GM12878 (cell line): Measurements from ENCODE around the gene AK8. TPM values are rescaled to one million over a fixed set of nuclear protein-coding genes. Genes with fewer than 3 reads are reported as not detected.

Experiments used
- ATAC-seq: fragments of 200-7000 bp; cut with Tn5 transposase; 3 replicates; pipeline ENCODE4 v1.9.1; 2020; ENCODE audit warnings: mild to moderate bottlenecking, moderate library complexity
- BruUV-seq: library from RNA; stranded (reverse); fragments of 400-500 nt; replicated peaks from 2 replicates; lab custom pipeline; 2021; lab: Mats Ljungman, UMichigan
- CTCF ChIA-PET: fragments of 300-600 bp; sonication (Branson Sonifier 250); formaldehyde crosslinking; extraction: SDS; loops from one replicate; lab custom pipeline; 2021; ENCODE audit warnings: inconsistent platforms; lab: Yijun Ruan, JAX
- POLR2A ChIA-PET: fragments of 350-600 bp; formaldehyde crosslinking; extraction: SDS; loops from one replicate; lab custom pipeline; 2021; ENCODE audit warnings: inconsistent platforms; lab: Charles Lee
- RAD21 ChIA-PET: fragments of 300-600 bp; sonication (Branson Sonifier 250); formaldehyde crosslinking; loops from one replicate; lab custom pipeline; 2023; ENCODE audit warnings: antibody characterized with exemption; ENCODE audit not compliant: unreplicated experiment; lab: Charles Lee
- SMC1A ChIA-PET: fragments of 300-600 bp; sonication (Branson Sonifier 250); formaldehyde crosslinking; loops from one replicate; lab custom pipeline; 2023; ENCODE audit not compliant: unreplicated experiment, uncharacterized antibody; lab: Charles Lee
- DNase-seq: peaks from one replicate; pipeline ENCODE4 v3.0.0-alpha.2; 2011; ENCODE audit warnings: low read depth, low spot score
- FAIRE-seq: peaks from 3 replicates; lab custom pipeline; 2011; peaks lifted over from hg19 to GRCh38; lab: Jason Lieb, UNC
- H2AFZ ChIP-seq: 2 replicates; pipeline ENCODE4 v1.6.0; 2011; ENCODE audit warnings: low read depth, low read length, control low read depth; ENCODE audit not compliant: control insufficient read depth
- H3K27ac ChIP-seq: 2 replicates; pipeline ENCODE4 v1.5.1; 2011; ENCODE audit warnings: control low read depth; ENCODE audit not compliant: control insufficient read depth, insufficient read depth
- H3K27me3 ChIP-seq, 2 experiments: replicated peaks in 1 of 2; 2 replicates each; pipeline versions ENCODE4 v1.6.0 to v1.6.1; 2011; ENCODE audit warnings: low read length in 1 of 2; ENCODE audit not compliant: control insufficient read depth in 2 of 2, insufficient read depth in 2 of 2
- H3K36me3 ChIP-seq, 2 experiments: 2 replicates each; pipeline ENCODE4 v1.5.1; 2011; ENCODE audit warnings: low read length in 1 of 2; ENCODE audit not compliant: control insufficient read depth in 2 of 2, insufficient read depth in 2 of 2
- H3K4me1 ChIP-seq: 2 replicates; pipeline ENCODE4 v1.6.1; 2011; ENCODE audit warnings: mild to moderate bottlenecking, low read length, moderate library complexity, mixed read lengths; ENCODE audit not compliant: control insufficient read depth, insufficient read depth
- H3K4me2 ChIP-seq: 2 replicates; pipeline ENCODE4 v1.6.0; 2011; ENCODE audit warnings: control low read depth; ENCODE audit not compliant: control insufficient read depth, insufficient read depth
- H3K4me3 ChIP-seq: fragments of 200-600 bp; sonication (generic); 2 replicates; pipeline ENCODE4 v1.5.1; 2016
- H3K79me2 ChIP-seq: 2 replicates; pipeline ENCODE4 v1.6.0; 2011; ENCODE audit warnings: low read length; ENCODE audit not compliant: control insufficient read depth, insufficient read depth
- H3K9ac ChIP-seq: 2 replicates; pipeline ENCODE4 v1.8.0; 2011; ENCODE audit warnings: low read length, control low read depth, mixed read lengths; ENCODE audit not compliant: control insufficient read depth, insufficient read depth
- H3K9me3 ChIP-seq: replicated peaks from 3 replicates; pipeline ENCODE4 v1.5.1; 2011; ENCODE audit warnings: mild to moderate bottlenecking, low read length; ENCODE audit not compliant: control insufficient read depth, insufficient read depth
- H4K20me1 ChIP-seq: 2 replicates; pipeline ENCODE4 v1.6.0; 2011; ENCODE audit not compliant: control insufficient read depth, insufficient read depth
- EP300 ChIP-seq, 2 experiments: fragments of 150-350 bp in 1 of 2; IDR thresholded peaks; 2 replicates each; pipeline ENCODE4 v1.6.1; 2011 to 2012; ENCODE audit warnings: low read depth in 2 of 2, low read length in 2 of 2, borderline replicate concordance in 1 of 2, improper control_type of control experiment in 1 of 2, inconsistent platforms in 1 of 2; ENCODE audit not compliant: control insufficient read depth in 1 of 2
- KAT2A ChIP-seq: conservative IDR thresholded peaks from 2 replicates; pipeline ENCODE4 v1.6.1; 2011; ENCODE audit warnings: low read depth, low read length; ENCODE audit not compliant: control insufficient read depth
- MYB ChIP-seq: fragments of 150-350 bp; IDR thresholded peaks from 2 replicates; pipeline ENCODE4 v1.6.1; 2014; ENCODE audit warnings: mild to moderate bottlenecking, low read depth, low read length, borderline replicate concordance
- RBBP5 ChIP-seq: fragments of 200-600 bp; sonication (generic); conservative IDR thresholded peaks from 2 replicates; pipeline ENCODE4 v1.6.1; 2016
- SP1 ChIP-seq: IDR thresholded peaks from one replicate; pipeline ENCODE4 v1.6.1; 2011; ENCODE audit warnings: low read depth, low read length
- SREBF2 ChIP-seq: IDR thresholded peaks from 2 replicates; pipeline ENCODE4 v1.6.1; 2012; ENCODE audit warnings: mild to moderate bottlenecking, low read length
- ZZZ3 ChIP-seq: IDR thresholded peaks from 2 replicates; pipeline ENCODE4 v1.6.1; 2011; ENCODE audit warnings: low read depth; ENCODE audit not compliant: control insufficient read depth, insufficient read length
- WGBS: methylation state at CpG from one replicate; pipeline ENCODE4 v1.1.6; 2016; ENCODE audit warnings: low lambda C conversion rate; ENCODE audit not compliant: insufficient replicate concordance, insufficient coverage; ENCODE audit errors: missing lambda C conversion rate; 5-methylcytosine and 5-hydroxymethylcytosine counted together
- in situ Hi-C: fragments of 300-500 bp; cut with MboI; formaldehyde crosslinking; loops from 9 replicates; pipeline ENCODE4 v1.14.3; 2018; ENCODE audit warnings: mixed read lengths
- intact Hi-C: fragments of 100-400 bp; cut with micrococcal nuclease; formaldehyde crosslinking; loops from one replicate; pipeline ENCODE4 v1.14.2; 2022; ENCODE audit not compliant: unreplicated experiment
- polyA plus RNA-seq, 11 experiments: library from polyadenylated mRNA; depleted of rRNA in 4 of 11; unstranded in 6 of 11; stranded (reverse) in 5 of 11; fragments of >200 nt; fragmentation: Nextera tagmentation in 4 of 11; fragmentation: Illumina TruSeq in 1 of 11; extraction: Ambion mirVana in 4 of 11; extraction: Trizol in 1 of 11; gene quantifications; 1 replicate in 1 of 11; 2 replicates in 10 of 11; pipeline versions ENCODE4 v1.2.1 to v1.2.3, GENCODE V29; 2011 to 2016; ENCODE audit warnings: inconsistent platforms in 2 of 11, missing spikeins in 2 of 11, low read depth in 1 of 11
- total RNA-seq, 4 experiments: library from RNA; depleted of rRNA in 3 of 4; stranded (reverse); fragments of >200 nt in 3 of 4; fragmentation: Illumina TruSeq in 1 of 4; extraction: Trizol in 1 of 4; gene quantifications; 2 replicates each; pipeline versions ENCODE4 v1.2.1 to v1.2.3, GENCODE V29; 2013 to 2021
- TF ChIP-seq, protein P1 (sequence below): fragments of 450-650 bp; IDR thresholded peaks from 2 replicates; pipeline ENCODE4 v1.6.1; 2016; ENCODE audit warnings: mild to moderate bottlenecking
- TF ChIP-seq, protein P2 (sequence below): IDR thresholded peaks from 2 replicates; pipeline ENCODE4 v1.6.1; 2011; ENCODE audit warnings: borderline replicate concordance, low read depth, mild to moderate bottlenecking, moderate library complexity, low read length; ENCODE audit not compliant: insufficient read depth, poor library complexity, severe bottlenecking
- TF ChIP-seq, protein P3 (sequence below): fragments of 450-650 bp; IDR thresholded peaks from 2 replicates; pipeline ENCODE4 v1.6.1; 2017; ENCODE audit warnings: borderline replicate concordance
- TF ChIP-seq, protein P4 (sequence below): IDR thresholded peaks from 2 replicates; pipeline ENCODE4 v1.6.1; 2011; ENCODE audit warnings: low read depth, mild to moderate bottlenecking, low read length, moderate library complexity, borderline replicate concordance; ENCODE audit errors: extremely low read depth
- TF ChIP-seq, protein P5 (sequence below): fragments of 150-350 bp; IDR thresholded peaks from 2 replicates; pipeline ENCODE4 v1.6.1; 2016; ENCODE audit warnings: low read depth, low read length
- TF ChIP-seq, protein P6 (sequence below), 3 experiments: IDR thresholded peaks in 2 of 3; conservative IDR thresholded peaks in 1 of 3; 2 replicates each; pipeline ENCODE4 v1.5.1; 2011; ENCODE audit warnings: low read depth in 3 of 3, low read length in 3 of 3, mild to moderate bottlenecking in 3 of 3, control low read depth in 2 of 3, moderate library complexity in 2 of 3, inconsistent platforms in 1 of 3, mixed read lengths in 1 of 3; ENCODE audit not compliant: control insufficient read depth in 2 of 3, insufficient read depth in 1 of 3; ENCODE audit errors: extremely low read depth in 1 of 3

AK8 gene
- total and polyA plus RNA-seq, 10 of the 15 experiments (the other 5 are each of a cell fraction or from before 2014, with no cell fraction given): 0.03 to 0.12 (median 0.06) TPM; not detected in 5

DNA sequence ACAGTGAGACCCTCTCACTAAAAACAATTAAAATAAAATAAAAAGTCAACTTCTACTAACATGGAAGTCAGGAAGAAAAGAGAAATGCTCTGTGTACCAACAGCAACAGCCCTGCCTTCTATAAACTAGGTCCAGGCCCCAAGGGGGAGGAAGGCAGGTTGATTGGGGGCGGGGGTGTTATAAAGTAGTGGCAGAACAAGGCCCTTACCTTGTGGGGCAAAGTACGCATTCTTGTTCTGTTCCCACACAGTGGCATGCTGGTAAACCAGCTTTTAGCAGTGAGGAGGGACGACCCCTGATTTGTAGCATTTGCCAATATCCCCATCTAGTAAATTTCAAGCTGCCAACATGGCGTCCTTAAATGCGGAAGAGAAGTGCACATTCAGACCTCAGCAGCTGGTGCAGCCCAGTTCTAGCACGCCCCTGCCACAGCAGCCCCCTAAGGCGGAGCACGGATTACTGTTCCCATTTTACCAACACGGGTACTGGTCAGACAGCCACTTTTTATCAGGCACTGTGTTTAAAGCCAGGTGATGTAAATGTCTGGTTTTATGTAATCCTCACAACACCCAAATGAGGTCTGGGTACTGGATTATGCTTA, 138.3 kb downstream of the AK8 start:
- no peak for DNase-seq
- ATAC-seq: no peak
- Histone ChIP-seq H3K4me3 (no peak overlapping the region), H3K9ac (no peak overlapping the region), H3K27me3 (peaks cover 3 to 6% of the 10 kb centered on the region in 2 experiments; a peak in 3 of 4 replicates), H4K20me1 (no peaks in the 10 kb centered on the region), H3K27ac (no peak overlapping the region), H3K4me1 (no peaks in the 10 kb centered on the region), H3K9me3 (no peaks in the 10 kb centered on the region), H3K36me3 (no peaks in the 10 kb centered on the region), H2AFZ (no peak overlapping the region), H3K4me2 (no peak overlapping the region), H3K79me2 (no peaks in the 10 kb centered on the region)
- CTCF ChIA-PET: no interaction called here
- WGBS: 31% methylated on average over 9 of the region's 9 CpGs
- SMC1A ChIA-PET: interaction anchor here (1.3 kb wide), 1 partner anchor 48 kb away, joined by 3 read pairs; no protein-coding TSS in a partner anchor
- BruUV-seq: no TSS peak
- POLR2A ChIA-PET: no interaction called here
- intact Hi-C loops: no loop called here
- in situ Hi-C loops: no loop called here
- RAD21 ChIA-PET: no interaction called here
- no peak for FAIRE-seq
- TF ChIP-seq EP300 (IDR thresholded peaks at IDR 0.05; ENCODE audit: borderline replicate concordance in 1 of 2, control insufficient read depth in 1 of 2, low read depth in 2 of 2, low read length in 2 of 2): no peak
- TF ChIP-seq, protein P1, sequence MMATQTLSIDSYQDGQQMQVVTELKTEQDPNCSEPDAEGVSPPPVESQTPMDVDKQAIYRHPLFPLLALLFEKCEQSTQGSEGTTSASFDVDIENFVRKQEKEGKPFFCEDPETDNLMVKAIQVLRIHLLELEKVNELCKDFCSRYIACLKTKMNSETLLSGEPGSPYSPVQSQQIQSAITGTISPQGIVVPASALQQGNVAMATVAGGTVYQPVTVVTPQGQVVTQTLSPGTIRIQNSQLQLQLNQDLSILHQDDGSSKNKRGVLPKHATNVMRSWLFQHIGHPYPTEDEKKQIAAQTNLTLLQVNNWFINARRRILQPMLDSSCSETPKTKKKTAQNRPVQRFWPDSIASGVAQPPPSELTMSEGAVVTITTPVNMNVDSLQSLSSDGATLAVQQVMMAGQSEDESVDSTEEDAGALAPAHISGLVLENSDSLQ: no peak
- no peak for TF ChIP-seq RBBP5
- no peak for TF ChIP-seq MYB
- TF ChIP-seq, protein P2, sequence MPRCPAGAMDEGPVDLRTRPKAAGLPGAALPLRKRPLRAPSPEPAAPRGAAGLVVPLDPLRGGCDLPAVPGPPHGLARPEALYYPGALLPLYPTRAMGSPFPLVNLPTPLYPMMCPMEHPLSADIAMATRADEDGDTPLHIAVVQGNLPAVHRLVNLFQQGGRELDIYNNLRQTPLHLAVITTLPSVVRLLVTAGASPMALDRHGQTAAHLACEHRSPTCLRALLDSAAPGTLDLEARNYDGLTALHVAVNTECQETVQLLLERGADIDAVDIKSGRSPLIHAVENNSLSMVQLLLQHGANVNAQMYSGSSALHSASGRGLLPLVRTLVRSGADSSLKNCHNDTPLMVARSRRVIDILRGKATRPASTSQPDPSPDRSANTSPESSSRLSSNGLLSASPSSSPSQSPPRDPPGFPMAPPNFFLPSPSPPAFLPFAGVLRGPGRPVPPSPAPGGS: no peak
- TF ChIP-seq ZZZ3: no peak
- no peak for TF ChIP-seq SP1
- TF ChIP-seq KAT2A: no peak
- TF ChIP-seq, protein P3, sequence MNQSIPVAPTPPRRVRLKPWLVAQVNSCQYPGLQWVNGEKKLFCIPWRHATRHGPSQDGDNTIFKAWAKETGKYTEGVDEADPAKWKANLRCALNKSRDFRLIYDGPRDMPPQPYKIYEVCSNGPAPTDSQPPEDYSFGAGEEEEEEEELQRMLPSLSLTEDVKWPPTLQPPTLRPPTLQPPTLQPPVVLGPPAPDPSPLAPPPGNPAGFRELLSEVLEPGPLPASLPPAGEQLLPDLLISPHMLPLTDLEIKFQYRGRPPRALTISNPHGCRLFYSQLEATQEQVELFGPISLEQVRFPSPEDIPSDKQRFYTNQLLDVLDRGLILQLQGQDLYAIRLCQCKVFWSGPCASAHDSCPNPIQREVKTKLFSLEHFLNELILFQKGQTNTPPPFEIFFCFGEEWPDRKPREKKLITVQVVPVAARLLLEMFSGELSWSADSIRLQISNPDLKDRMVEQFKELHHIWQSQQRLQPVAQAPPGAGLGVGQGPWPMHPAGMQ: no peak
- no peak for TF ChIP-seq SREBF2
- TF ChIP-seq, protein P4, sequence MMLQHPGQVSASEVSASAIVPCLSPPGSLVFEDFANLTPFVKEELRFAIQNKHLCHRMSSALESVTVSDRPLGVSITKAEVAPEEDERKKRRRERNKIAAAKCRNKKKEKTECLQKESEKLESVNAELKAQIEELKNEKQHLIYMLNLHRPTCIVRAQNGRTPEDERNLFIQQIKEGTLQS: no peak
- TF ChIP-seq, protein P5, sequence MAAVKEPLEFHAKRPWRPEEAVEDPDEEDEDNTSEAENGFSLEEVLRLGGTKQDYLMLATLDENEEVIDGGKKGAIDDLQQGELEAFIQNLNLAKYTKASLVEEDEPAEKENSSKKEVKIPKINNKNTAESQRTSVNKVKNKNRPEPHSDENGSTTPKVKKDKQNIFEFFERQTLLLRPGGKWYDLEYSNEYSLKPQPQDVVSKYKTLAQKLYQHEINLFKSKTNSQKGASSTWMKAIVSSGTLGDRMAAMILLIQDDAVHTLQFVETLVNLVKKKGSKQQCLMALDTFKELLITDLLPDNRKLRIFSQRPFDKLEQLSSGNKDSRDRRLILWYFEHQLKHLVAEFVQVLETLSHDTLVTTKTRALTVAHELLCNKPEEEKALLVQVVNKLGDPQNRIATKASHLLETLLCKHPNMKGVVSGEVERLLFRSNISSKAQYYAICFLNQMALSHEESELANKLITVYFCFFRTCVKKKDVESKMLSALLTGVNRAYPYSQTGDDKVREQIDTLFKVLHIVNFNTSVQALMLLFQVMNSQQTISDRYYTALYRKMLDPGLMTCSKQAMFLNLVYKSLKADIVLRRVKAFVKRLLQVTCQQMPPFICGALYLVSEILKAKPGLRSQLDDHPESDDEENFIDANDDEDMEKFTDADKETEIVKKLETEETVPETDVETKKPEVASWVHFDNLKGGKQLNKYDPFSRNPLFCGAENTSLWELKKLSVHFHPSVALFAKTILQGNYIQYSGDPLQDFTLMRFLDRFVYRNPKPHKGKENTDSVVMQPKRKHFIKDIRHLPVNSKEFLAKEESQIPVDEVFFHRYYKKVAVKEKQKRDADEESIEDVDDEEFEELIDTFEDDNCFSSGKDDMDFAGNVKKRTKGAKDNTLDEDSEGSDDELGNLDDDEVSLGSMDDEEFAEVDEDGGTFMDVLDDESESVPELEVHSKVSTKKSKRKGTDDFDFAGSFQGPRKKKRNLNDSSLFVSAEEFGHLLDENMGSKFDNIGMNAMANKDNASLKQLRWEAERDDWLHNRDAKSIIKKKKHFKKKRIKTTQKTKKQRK: no peak
- TF ChIP-seq, protein P6, sequence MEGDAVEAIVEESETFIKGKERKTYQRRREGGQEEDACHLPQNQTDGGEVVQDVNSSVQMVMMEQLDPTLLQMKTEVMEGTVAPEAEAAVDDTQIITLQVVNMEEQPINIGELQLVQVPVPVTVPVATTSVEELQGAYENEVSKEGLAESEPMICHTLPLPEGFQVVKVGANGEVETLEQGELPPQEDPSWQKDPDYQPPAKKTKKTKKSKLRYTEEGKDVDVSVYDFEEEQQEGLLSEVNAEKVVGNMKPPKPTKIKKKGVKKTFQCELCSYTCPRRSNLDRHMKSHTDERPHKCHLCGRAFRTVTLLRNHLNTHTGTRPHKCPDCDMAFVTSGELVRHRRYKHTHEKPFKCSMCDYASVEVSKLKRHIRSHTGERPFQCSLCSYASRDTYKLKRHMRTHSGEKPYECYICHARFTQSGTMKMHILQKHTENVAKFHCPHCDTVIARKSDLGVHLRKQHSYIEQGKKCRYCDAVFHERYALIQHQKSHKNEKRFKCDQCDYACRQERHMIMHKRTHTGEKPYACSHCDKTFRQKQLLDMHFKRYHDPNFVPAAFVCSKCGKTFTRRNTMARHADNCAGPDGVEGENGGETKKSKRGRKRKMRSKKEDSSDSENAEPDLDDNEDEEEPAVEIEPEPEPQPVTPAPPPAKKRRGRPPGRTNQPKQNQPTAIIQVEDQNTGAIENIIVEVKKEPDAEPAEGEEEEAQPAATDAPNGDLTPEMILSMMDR (IDR thresholded peaks at IDR 0.05 in 2 of 3, conservative IDR thresholded peaks at IDR 0.05 in 1 of 3; ENCODE audit: control insufficient read depth in 2 of 3, extremely low read depth in 1 of 3, insufficient read depth in 1 of 3, low read depth in 3 of 3, low read length in 3 of 3): no peak
